Peyer's patch (tissue), 4 donors: ENCODE results near the gene NKD2.

Source experiments
- POLR2A ChIP-seq, 2 donors: fragments of 450-650 bp; IDR thresholded peaks; one replicate each; pipeline ENCODE4 v1.5.1; 2017; ENCODE audit warnings: antibody characterized with exemption in 2 of 2, mild to moderate bottlenecking in 2 of 2, moderate library complexity in 2 of 2
- TF ChIP-seq, protein P1 (sequence below), 6 experiments: fragments of 450-650 bp in 4 of 6; fragments of 200-600 bp in 2 of 6; sonication (generic) in 1 of 6; IDR thresholded peaks; one replicate each; pipeline ENCODE4 v1.5.1; 2017 to 2019; ENCODE audit warnings: antibody characterized with exemption in 6 of 6, mild to moderate bottlenecking in 3 of 6, moderate library complexity in 1 of 6

DNA sequence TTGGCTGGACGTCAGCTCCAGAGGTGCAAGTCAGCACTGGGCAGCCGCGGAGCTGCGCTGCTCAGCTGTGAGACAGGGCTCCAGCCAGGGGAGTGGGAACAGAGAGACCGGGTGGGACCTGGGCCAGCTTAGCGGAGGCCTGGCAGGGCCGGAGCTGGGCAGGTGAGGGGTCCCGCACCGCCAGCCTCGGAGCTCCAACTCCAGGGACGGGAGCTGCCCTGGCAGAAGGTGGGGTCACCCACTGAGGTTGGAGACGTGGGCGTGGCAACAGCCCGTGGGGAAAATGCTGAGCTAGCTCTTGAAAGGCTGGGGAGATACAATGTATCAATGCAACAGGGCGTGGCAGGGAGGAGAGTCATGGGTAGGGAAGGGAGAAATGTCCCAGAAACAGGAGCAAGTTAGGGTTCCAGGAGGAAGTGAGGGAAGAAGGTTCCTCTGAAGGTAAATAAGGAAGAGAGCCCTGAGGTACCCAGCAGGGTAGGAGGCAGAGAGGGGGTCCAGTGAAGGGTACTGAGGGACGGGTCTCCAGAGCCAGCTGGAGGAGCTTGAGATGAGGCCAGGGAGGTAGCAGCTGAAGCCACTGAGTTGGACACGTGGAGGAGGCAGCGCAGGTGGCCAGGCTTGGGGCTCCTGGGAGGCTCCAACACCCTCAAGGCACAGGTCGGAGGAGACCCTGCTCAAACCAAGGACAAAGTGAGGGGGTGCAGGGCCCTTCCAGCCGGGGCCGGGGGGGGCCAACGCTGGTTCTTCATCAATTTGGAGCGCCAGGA lies 736 bp upstream of the NKD2 start:
- TF ChIP-seq, protein P1, sequence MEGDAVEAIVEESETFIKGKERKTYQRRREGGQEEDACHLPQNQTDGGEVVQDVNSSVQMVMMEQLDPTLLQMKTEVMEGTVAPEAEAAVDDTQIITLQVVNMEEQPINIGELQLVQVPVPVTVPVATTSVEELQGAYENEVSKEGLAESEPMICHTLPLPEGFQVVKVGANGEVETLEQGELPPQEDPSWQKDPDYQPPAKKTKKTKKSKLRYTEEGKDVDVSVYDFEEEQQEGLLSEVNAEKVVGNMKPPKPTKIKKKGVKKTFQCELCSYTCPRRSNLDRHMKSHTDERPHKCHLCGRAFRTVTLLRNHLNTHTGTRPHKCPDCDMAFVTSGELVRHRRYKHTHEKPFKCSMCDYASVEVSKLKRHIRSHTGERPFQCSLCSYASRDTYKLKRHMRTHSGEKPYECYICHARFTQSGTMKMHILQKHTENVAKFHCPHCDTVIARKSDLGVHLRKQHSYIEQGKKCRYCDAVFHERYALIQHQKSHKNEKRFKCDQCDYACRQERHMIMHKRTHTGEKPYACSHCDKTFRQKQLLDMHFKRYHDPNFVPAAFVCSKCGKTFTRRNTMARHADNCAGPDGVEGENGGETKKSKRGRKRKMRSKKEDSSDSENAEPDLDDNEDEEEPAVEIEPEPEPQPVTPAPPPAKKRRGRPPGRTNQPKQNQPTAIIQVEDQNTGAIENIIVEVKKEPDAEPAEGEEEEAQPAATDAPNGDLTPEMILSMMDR (IDR thresholded peaks at IDR 0.05) = no peak
- no peak for TF ChIP-seq POLR2A (IDR thresholded peaks at IDR 0.05)
